NCI-H1092 (cell line): ENCODE measurements around the gene APCDD1L.

Source experiments
- DNase-seq: peaks from one replicate; lab custom pipeline; 2025; lab: John Stamatoyannopoulos, UW

The APCDD1L gene

GRCh38 chr20:58466095-58466708, 49.0 kb downstream of the APCDD1L start:
- no peak for DNase-seq

GRCh38 chr20:58464838-58465237, 50.4 kb downstream of the APCDD1L start:
- DNase-seq: no peak

GRCh38 chr20:58463256-58463655, 51.9 kb downstream of the APCDD1L start:
- DNase-seq: no peak

DNA sequence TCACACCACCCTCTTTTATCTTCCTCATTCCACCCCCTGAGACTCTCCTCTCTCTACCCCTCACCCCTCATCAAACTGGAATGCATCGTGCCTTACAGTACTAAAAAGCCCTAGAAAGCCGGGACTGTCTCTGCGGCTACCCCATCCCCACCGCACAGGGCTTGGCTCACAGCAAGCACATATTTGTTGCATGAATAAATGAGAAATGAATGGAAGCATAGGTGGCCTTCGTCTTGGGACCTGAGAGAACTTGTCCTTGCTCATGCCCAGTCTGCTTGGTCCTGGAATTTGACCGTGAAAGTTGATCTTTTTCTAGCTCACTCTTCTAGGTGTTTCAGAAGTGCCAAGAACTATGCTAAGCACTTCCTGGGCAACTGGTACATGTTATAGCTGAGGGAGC, 53.3 kb downstream of the APCDD1L start:
- DNase-seq: no peak

- DNase-seq: no peak
These were observed 54.1 kb downstream of the APCDD1L start for GRCh38 chr20:58461104-58461503.

GRCh38 chr20:58459058-58459750, 56.0 kb downstream of the APCDD1L start:
- DNase-seq: no peak

GRCh38 chr20:58458342-58459057, 56.7 kb downstream of the APCDD1L start:
- DNase-seq: no peak

GRCh38 chr20:58457083-58457695, 58.0 kb downstream of the APCDD1L start:
- DNase-seq: no peak

- no peak for DNase-seq
These were observed 60.7 kb downstream of the APCDD1L start for GRCh38 chr20:58454460-58454859.

DNA sequence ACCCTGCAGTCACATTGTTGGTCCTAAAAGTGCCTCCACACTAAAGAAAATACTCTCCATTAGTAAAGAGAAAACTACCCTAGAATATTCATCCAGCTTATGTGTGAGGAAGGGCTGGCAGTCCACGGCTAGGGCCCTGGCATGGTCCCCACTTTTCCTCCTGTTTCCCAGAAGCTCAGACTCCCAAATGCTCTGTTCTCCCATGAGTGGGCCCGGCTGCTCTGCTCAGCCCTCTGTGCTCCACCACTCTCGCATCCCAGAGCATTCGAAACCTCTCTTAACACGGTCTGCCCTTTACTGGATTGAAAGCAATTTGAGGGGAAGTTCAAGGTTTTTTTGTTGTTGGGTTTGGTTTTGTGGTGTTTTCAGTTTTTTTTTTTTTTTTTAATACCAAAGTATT, 61.8 kb downstream of the APCDD1L start:
- no peak for DNase-seq

DNA sequence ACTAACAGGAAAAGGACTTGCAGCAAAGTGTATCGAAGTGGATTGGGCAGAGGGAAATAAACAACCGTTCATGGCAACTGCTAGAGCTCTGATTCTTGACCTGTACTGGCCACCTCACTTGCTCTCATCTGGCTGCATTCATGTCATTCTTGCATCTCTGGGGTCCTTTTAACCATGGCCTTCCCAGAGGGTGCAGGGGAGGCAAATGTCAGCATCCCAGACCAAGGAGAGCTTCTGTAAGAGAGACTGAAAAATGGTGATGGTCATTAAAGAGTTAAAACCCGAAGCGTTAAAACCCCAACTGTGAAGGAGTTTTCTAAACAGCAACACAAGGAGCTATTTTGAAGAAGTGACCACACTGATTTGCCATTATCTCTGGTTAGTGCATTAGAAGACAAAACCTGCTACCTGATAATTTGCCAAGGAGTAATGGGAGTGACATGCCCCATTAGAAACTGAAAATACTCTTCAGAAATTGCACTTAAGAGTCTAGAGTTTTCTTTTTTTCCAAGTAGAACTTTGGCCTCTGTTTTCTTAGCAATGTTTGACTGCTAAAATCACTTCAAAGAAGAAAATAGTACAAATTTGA, 62.4 kb downstream of the APCDD1L start:
- DNase-seq: no peak

GRCh38 chr20:58450254-58450653, 64.9 kb downstream of the APCDD1L start:
- DNase-seq: no peak

GRCh38 chr20:58449681-58450221, 65.4 kb downstream of the APCDD1L start:
- no peak for DNase-seq

- DNase-seq: no peak
These were observed 66.2 kb downstream of the APCDD1L start for GRCh38 chr20:58448958-58449357.

DNA sequence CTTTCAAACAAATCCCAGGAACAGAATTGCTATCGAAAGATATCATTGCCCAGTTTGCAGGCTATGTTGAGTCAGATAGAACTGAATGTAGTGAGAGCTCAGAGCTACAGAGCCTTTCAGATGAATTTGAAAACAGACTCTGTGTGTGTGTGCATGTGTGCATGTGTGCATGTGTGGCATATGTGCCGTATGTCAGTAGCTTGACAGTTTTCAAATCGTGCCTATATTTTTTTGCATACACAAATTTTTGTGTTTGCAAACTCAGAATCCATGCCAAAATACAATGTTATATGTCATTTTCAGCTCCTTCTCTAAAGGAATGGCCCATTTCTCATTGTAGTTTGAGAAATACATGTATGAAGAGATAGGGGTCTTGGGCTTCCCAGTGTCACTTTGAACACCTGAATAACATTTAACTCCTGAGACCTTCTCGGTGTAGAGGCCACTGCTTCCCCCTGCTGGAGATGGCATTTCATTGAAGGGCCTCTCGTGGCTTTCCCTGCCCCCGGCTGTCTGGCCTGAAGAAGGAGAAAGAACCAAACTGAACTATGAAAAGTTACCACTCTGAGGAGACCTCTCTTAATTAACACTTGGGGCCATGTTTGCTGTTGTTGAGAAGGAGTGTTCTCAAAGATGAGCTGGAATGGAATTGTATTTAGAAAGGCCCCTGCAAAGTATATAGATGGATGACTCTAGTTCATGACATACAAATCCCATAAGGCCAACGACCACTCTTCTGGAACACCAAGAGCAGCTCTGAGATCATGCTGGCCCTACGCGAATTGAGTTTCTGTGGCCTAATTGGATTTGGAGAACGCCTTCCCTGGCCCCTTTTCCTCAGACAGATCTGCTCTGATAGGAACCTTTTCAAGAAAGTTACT, 67.4 kb downstream of the APCDD1L start:
- DNase-seq: no peak

DNA sequence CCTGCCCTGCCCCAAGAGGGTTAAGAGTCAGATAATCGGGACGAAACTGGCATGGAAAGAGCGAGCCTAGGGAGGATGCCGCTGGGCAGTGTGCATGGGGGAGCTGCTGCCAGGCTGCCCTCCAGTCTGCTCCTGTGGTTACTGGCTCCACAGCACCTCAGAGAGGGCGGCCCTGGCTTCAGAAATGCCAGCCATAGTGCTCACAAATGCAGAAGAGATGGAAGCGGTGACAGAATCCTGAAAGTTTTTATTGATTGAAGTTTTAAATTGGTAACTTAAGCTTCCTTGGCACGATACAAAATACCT, 68.3 kb downstream of the APCDD1L start:
- no peak for DNase-seq

GRCh38 chr20:58446264-58446959, 68.8 kb downstream of the APCDD1L start:
- DNase-seq: no peak

GRCh38 chr20:58444746-58445255, 70.4 kb downstream of the APCDD1L start:
- DNase-seq: no peak

DNA sequence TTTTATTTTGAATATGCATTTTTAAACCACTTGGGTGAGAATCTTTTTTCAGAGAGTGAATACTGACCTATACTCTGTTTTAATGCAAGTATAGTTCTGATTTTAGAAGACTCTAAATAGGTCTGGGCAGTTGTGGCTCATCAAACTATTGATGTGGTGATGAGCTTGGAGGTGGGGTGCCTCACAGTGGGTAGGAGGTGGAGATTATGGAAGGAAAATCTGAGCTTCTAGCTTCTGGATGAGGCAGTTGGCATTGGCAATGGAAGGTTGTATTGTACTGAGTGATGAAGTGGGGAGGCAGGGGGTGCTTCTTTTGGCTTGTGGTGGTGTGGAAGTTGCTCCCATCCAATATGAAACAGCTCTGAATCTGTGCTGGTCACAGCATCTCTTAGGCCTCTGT, 73.5 kb downstream of the APCDD1L start:
- no peak for DNase-seq

- DNase-seq: no peak
These were observed 75.0 kb downstream of the APCDD1L start for GRCh38 chr20:58440021-58440767.
